Lower leg skin (tissue), 3 donors: ENCODE results near the gene TSKU.

ENCODE experiments used
- POLR2A ChIP-seq, 2 donors: fragments of 450-650 bp; IDR thresholded peaks; one replicate each; pipeline ENCODE4 v1.6.1; 2016 to 2017; ENCODE audit warnings: antibody characterized with exemption in 2 of 2, mild to moderate bottlenecking in 1 of 2, moderate library complexity in 1 of 2
- TF ChIP-seq, protein P1 (sequence below), 3 donors: fragments of 450-650 bp; IDR thresholded peaks; one replicate each; pipeline ENCODE4 v1.5.1; 2016; ENCODE audit warnings: antibody characterized with exemption in 3 of 3, mild to moderate bottlenecking in 3 of 3, moderate library complexity in 2 of 3

- TF ChIP-seq, protein P1, sequence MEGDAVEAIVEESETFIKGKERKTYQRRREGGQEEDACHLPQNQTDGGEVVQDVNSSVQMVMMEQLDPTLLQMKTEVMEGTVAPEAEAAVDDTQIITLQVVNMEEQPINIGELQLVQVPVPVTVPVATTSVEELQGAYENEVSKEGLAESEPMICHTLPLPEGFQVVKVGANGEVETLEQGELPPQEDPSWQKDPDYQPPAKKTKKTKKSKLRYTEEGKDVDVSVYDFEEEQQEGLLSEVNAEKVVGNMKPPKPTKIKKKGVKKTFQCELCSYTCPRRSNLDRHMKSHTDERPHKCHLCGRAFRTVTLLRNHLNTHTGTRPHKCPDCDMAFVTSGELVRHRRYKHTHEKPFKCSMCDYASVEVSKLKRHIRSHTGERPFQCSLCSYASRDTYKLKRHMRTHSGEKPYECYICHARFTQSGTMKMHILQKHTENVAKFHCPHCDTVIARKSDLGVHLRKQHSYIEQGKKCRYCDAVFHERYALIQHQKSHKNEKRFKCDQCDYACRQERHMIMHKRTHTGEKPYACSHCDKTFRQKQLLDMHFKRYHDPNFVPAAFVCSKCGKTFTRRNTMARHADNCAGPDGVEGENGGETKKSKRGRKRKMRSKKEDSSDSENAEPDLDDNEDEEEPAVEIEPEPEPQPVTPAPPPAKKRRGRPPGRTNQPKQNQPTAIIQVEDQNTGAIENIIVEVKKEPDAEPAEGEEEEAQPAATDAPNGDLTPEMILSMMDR (IDR thresholded peaks at IDR 0.05): no peak
- no peak for TF ChIP-seq POLR2A (IDR thresholded peaks at IDR 0.05)
These were observed 10.4 kb upstream of the TSKU start for GRCh38 chr11:76772783-76773106.
